ENCODE results near the gene NFXL1. TPM values are rescaled to one million over a fixed set of nuclear protein-coding genes. Genes with fewer than 3 reads are reported as not detected.

Gene NFXL1
- 11.1 and 15.7 TPM in 2 replicates for total RNA-seq

DNA sequence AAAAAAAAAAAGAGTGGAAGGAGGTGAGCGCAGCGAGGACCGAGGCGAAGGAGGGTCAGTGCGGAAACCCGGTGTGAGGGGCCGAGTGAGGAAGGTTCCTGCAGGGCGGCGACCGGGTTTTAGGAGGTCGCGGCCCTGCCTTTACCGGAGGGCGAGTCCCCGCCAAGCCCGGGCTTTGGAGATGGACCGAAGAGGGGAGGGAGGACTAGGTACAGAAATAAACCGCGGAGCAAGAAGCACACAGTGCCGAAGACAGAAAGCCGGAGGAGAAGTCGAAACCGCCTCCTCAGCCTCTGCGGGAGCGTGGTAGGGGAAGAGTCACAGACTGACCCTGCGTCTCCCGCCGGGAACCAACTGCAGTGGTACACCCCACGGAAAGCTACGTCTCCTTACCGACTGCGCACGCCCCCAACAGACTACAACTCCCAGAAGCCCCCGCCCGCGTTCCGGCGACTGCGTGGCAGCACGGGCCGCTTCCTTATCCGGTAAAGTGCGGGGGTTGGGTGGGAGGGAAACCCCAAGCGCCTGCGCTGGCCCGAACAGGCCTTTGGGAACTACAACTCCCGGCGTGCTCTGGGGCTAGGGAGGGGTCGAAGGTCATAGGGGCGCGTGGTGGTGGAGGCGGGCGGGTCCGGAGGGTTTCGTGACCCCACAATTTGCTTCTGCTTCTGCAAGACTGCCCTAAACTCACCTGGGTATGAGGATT lies at the start of gene NFXL1:
TSS of gene NFXL1 (minus strand) at position 364 of the 706 bp plus-strand sequence. CDS start 380 bp downstream, outside the sequence.

DNA sequence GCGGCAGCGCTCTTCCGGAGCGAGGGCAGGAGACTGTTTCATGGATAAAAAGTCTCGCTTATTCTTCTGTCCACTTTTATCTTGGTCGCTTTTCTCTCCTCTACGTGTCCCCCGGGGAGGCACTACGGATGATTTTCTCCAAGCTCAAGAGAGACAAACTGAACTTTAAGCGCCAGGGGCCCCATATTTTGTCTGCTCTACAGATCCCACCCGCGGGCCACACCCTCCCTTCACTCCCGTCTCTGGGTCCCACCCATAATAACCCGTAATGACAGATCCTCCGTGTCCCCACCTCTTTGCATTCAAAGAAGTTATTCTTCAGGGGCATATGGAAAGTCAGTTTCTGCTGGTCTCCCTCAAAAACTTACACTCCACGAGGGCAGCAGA lies 76.5 kb downstream of the NFXL1 start, which contains the start of gene CORIN:
TSS of gene CORIN (minus strand) at position 160 of the 387 bp plus-strand sequence. CDS start at position 42, 118 bp downstream.

Other genes starting within 250 kb of the NFXL1 start
- under 0.01 TPM in 1 of 2 replicates, not detected in the other for gene CORIN, start 76.5 kb downstream of the NFXL1 start, total RNA-seq
- gene CNGA1, start 102.1 kb upstream of the NFXL1 start, total RNA-seq: 0.11 and 2.0 TPM in 2 replicates
- 10.6 and 10.8 TPM in 2 replicates for gene NIPAL1, start 102.2 kb upstream of the NFXL1 start, total RNA-seq
- not detected in 2 replicates for gene TXK, start 219.7 kb upstream of the NFXL1 start, total RNA-seq